ENCODE results near the gene ZNF2.

The ZNF2 gene

GRCh38 chr2:95207111-95207961, 41.7 kb downstream of the ZNF2 start, which contains the start of gene ZNF892:
ZNF892 (plus strand) TSS chr2:95207521; CDS start chr2:95207816, 295 bp downstream.
- peak; percentile 85 for DNase-seq

- DNase-seq: no peak
Measured at GRCh38 chr2:95208106-95208505, 42.5 kb downstream of the ZNF2 start.

GRCh38 chr2:95215018-95215612, 49.5 kb downstream of the ZNF2 start:
- DNase-seq: no peak

GRCh38 chr2:95220449-95220848, 54.8 kb downstream of the ZNF2 start:
- no peak for DNase-seq

- DNase-seq: no peak
Measured at GRCh38 chr2:95225658-95226057, 60.0 kb downstream of the ZNF2 start.

GRCh38 chr2:95231723-95232122, 66.1 kb downstream of the ZNF2 start:
- DNase-seq: no peak

GRCh38 chr2:95232232-95232631, 66.6 kb downstream of the ZNF2 start:
- DNase-seq: no peak
